Stomach (tissue), 9 donors: Measurements from ENCODE around the gene P3H3. TPM values are rescaled to one million over a fixed set of nuclear protein-coding genes. Genes with fewer than 3 reads are reported as not detected.

ENCODE experiments used
- DNase-seq, 2 donors: peaks; one replicate each; pipeline versions ENCODE4 v3.0.0 to v3.0.0-alpha.2; 2013 to 2019
- H3K27ac ChIP-seq, 5 donors: fragments of 200-600 bp in 4 of 5; sonication (generic) in 4 of 5; one replicate each; pipeline ENCODE4 v1.5.1; 2013 to 2019; ENCODE audit warnings: mild to moderate bottlenecking in 1 of 5, moderate library complexity in 1 of 5
- H3K27me3 ChIP-seq, 3 donors: fragments of 200-600 bp; sonication (generic); one replicate each; pipeline ENCODE4 v1.5.1; 2017 to 2019; ENCODE audit warnings: mixed run types in 1 of 3
- H3K36me3 ChIP-seq, 4 donors: fragments of 200-600 bp; sonication (generic); 1 replicate in 3 of 4; 2 replicates in 1 of 4; pipeline ENCODE4 v1.5.1; 2016 to 2019
- H3K4me1 ChIP-seq, 4 donors: fragments of 200-600 bp; sonication (generic); one replicate each; pipeline ENCODE4 v1.5.1; 2016 to 2019
- H3K4me3 ChIP-seq, 4 donors: fragments of 200-600 bp; sonication (generic) in 3 of 4; one replicate each; pipeline ENCODE4 v1.5.1; 2016 to 2019; ENCODE audit warnings: mild to moderate bottlenecking in 1 of 4
- H3K9me3 ChIP-seq, 4 donors: fragments of 200-600 bp; sonication (generic); one replicate each; pipeline ENCODE4 v1.5.1; 2016 to 2019
- EP300 ChIP-seq: sonication (generic); formaldehyde crosslinking; IDR thresholded peaks from one replicate; pipeline ENCODE4 v1.6.1; 2017; ENCODE audit warnings: antibody characterized with exemption
- POLR2A ChIP-seq, 4 donors: fragments of 450-650 bp; IDR thresholded peaks; one replicate each; pipeline ENCODE4 v1.6.1; 2016; ENCODE audit warnings: antibody characterized with exemption in 4 of 4, control low read depth in 2 of 4, mild to moderate bottlenecking in 1 of 4, moderate library complexity in 1 of 4
- POLR2AphosphoS5 ChIP-seq, 3 donors: sonication (generic); formaldehyde crosslinking; IDR thresholded peaks; one replicate each; pipeline ENCODE4 v1.6.1; 2016; ENCODE audit warnings: antibody characterized with exemption in 3 of 3
- WGBS, 5 donors: extraction: QIAGEN DNeasy Blood & Tissue Kit in 3 of 5; methylation state at CpG; one replicate each; pipeline versions ENCODE4 v1.1.5 to v1.1.7; 2013 to 2018; 5-methylcytosine and 5-hydroxymethylcytosine counted together
- intact Hi-C: fragments of 100-400 bp; cut with DNase I; formaldehyde crosslinking; loops from one replicate; pipeline ENCODE4 v1.15.1; 2023; ENCODE audit warnings: low total_unique reads
- polyA plus RNA-seq, 3 donors: library from polyadenylated mRNA; stranded (reverse); fragments of 200-250 nt; gene quantifications; one replicate each; pipeline ENCODE4 v1.2.3, GENCODE V29; 2013
- total RNA-seq, 5 donors: library from RNA; depleted of rRNA; stranded (reverse); fragments of >200 nt; gene quantifications; one replicate each; pipeline versions ENCODE4 v1.1.0 to v1.2.3, GENCODE V29; 2014 to 2016
- TF ChIP-seq, protein P1 (sequence below), 7 experiments: fragments of 450-650 bp in 4 of 7; fragments of 200-600 bp in 3 of 7; sonication (generic) in 3 of 7; IDR thresholded peaks; one replicate each; pipeline ENCODE4 v1.5.1; 2016 to 2019; ENCODE audit warnings: antibody characterized with exemption in 7 of 7, control low read depth in 2 of 7, mild to moderate bottlenecking in 1 of 7
- donor health status: healthy with polysubstance abuse.
- donor health status: Bipolar disorder and iron deficiency.
- donor health status: healthy.

P3H3 gene
- total and polyA plus RNA-seq, 8 donors = 7.0 to 41.1 (median 15.6) TPM

GRCh38 chr12:6839482-6840201 is 11.4 kb downstream of the P3H3 start:
- H3K9me3 ChIP-seq = no peaks in the 10 kb centered on the region
- no peak overlapping the region for H3K27ac ChIP-seq
- WGBS, 5 donors = 77 to 82% (median 79%) methylated on average over 8 to 10 of the region's 10 CpGs
- DNase-seq = peak; percentile 44 to 53
- no peak for TF ChIP-seq EP300
- no peak for TF ChIP-seq POLR2AphosphoS5 (IDR thresholded peaks at IDR 0.05)
- TF ChIP-seq, protein P1, sequence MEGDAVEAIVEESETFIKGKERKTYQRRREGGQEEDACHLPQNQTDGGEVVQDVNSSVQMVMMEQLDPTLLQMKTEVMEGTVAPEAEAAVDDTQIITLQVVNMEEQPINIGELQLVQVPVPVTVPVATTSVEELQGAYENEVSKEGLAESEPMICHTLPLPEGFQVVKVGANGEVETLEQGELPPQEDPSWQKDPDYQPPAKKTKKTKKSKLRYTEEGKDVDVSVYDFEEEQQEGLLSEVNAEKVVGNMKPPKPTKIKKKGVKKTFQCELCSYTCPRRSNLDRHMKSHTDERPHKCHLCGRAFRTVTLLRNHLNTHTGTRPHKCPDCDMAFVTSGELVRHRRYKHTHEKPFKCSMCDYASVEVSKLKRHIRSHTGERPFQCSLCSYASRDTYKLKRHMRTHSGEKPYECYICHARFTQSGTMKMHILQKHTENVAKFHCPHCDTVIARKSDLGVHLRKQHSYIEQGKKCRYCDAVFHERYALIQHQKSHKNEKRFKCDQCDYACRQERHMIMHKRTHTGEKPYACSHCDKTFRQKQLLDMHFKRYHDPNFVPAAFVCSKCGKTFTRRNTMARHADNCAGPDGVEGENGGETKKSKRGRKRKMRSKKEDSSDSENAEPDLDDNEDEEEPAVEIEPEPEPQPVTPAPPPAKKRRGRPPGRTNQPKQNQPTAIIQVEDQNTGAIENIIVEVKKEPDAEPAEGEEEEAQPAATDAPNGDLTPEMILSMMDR (IDR thresholded peaks at IDR 0.05) = no peak
- TF ChIP-seq POLR2A (IDR thresholded peaks at IDR 0.05) = no peak
- H3K4me1 ChIP-seq = peaks cover 0 to 21% (median 5%) of the 10 kb centered on the region in 4 donors
- H3K27me3 ChIP-seq = no peaks in the 10 kb centered on the region
- H3K4me3 ChIP-seq = no peak overlapping the region
- intact Hi-C loops = no loop called here
- H3K36me3 ChIP-seq = peaks cover 0 to 60% (median 47%) of the 10 kb centered on the region in 4 donors

DNA sequence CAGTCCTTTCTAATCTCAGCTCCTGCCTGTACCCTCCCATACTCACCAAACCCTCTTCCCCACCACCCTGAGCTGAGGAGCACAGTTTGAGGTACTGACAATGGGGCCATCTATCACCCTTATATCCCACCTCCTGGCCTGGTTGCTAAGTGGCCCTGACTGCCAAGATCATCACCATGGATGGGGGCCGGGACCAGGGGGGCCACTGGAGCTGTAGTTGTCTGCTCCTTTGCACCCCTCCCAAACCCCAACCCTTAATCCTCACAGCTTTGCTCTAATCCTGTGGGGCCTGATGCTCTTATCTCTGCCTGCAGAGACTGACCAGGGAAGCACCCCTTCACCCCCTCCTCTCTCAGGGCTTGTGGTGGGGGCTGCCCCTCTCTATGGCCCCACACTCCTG is 12.1 kb downstream of the P3H3 start:
- TF ChIP-seq POLR2AphosphoS5 (IDR thresholded peaks at IDR 0.05) (no peak), POLR2A (IDR thresholded peaks at IDR 0.05) (no peak), EP300 (no peak)
- TF ChIP-seq, protein P1 (IDR thresholded peaks at IDR 0.05) = no peak
- DNase-seq = no peak
- H3K36me3 ChIP-seq = peaks cover 0 to 62% (median 51%) of the 10 kb centered on the region in 4 donors
- peaks cover 0 to 21% (median 5%) of the 10 kb centered on the region in 4 donors for H3K4me1 ChIP-seq
- 50 to 68% (median 53%) methylated on average over 1 of the region's 1 CpG for WGBS, 5 donors
- H3K27ac ChIP-seq = peak overlapping the region in 1 of 5 donors; percentile 14
- no peak overlapping the region for H3K4me3 ChIP-seq
- no peaks in the 10 kb centered on the region for H3K9me3 ChIP-seq
- no peaks in the 10 kb centered on the region for H3K27me3 ChIP-seq
- intact Hi-C loops = no loop called here

DNA sequence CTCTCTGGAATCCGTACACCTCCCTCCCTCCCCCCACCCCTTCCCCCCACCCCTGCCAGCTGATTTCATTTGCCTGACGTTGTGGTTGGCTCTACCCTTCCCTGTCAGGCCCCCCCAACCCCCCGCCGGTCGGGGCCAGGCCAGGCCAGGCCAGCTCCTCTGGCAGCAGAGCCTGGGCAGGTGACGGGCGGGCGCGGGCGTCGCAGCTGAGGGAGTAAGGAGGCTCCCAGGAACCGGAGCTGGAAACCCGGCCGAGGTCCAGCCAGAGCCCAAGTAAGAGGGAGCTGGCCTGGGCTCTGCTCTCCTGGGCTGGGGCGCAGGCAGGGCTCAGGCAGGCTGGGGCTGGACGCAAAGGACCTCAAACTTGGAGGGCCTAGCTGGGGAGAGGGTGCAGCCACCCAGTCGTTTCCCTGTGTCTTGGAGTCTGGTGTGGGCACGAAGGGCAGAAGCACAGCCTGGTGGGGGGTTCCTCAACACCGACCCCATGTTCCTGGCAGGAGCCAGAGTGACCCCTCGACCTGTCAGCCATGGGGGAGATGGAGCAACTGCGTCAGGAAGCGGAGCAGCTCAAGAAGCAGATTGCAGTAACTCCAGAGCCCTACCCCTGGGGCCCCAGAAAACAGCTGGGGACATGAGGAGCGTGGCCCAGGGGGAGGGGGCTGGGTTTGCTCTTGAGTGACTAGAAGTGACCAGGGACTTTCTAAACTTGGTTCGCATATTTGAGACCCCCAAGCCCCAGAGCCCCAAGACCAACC is 12.7 kb downstream of the P3H3 start, which contains the start of gene GNB3:
TSS of gene GNB3 (plus strand) at position 165 of the 755 bp plus-strand sequence. CDS start at position 528, 363 bp downstream.
- TF ChIP-seq EP300 = no peak
- no peak for TF ChIP-seq POLR2AphosphoS5 (IDR thresholded peaks at IDR 0.05)
- no peak for TF ChIP-seq POLR2A (IDR thresholded peaks at IDR 0.05)
- TF ChIP-seq, protein P1 (IDR thresholded peaks at IDR 0.05) = no peak
- H3K36me3 ChIP-seq = peaks cover 0 to 68% (median 57%) of the 10 kb centered on the region in 4 donors
- intact Hi-C loops = no loop called here
- 45 to 64% (median 56%) methylated on average over 10 to 24 of the region's 24 CpGs for WGBS, 5 donors
- no peaks in the 10 kb centered on the region for H3K9me3 ChIP-seq
- no peaks in the 10 kb centered on the region for H3K27me3 ChIP-seq
- no peak for DNase-seq
- H3K27ac ChIP-seq = peak within 1 kb of the TSS in 1 of 5 donors; percentile 14
- no peak within 1 kb of the TSS for H3K4me3 ChIP-seq
- peaks cover 0 to 21% (median 4%) of the 10 kb centered on the region in 4 donors for H3K4me1 ChIP-seq

GRCh38 chr12:6842075-6842474 is 13.9 kb downstream of the P3H3 start:
- Histone ChIP-seq H3K27ac (no peak overlapping the region), H3K4me1 (peaks cover 0 to 21% (median 3%) of the 10 kb centered on the region in 4 donors), H3K27me3 (no peaks in the 10 kb centered on the region), H3K9me3 (no peaks in the 10 kb centered on the region), H3K36me3 (peaks cover 0 to 74% (median 62%) of the 10 kb centered on the region in 4 donors), H3K4me3 (no peak overlapping the region)
- TF ChIP-seq POLR2AphosphoS5 (IDR thresholded peaks at IDR 0.05) (no peak), EP300 (no peak), POLR2A (IDR thresholded peaks at IDR 0.05) (no peak)
- peak in 1 of 2 donors; percentile 52 for DNase-seq
- 39 to 70% (median 51%) methylated on average over 4 of the region's 4 CpGs for WGBS, 5 donors
- intact Hi-C loops = no loop called here
